ENCODE results near the gene CD247. TPM values are rescaled to one million over a fixed set of nuclear protein-coding genes. Genes with fewer than 3 reads are reported as not detected.

The CD247 gene
- total and polyA plus RNA-seq, 2 experiments from 2014 or later, result not detected

GRCh38 chr1:167471568-167471967, 46.8 kb downstream of the CD247 start:
- Histone ChIP-seq H3K9me2 (ENCODE audit: insufficient read depth) (no peaks in the 10 kb centered on the region), H3K9ac (no peak overlapping the region), H3F3A (ENCODE audit: insufficient read depth) (no peaks in the 10 kb centered on the region), H3K36me3 (ENCODE audit: low read depth) (no peaks in the 10 kb centered on the region), H3K4me2 (ENCODE audit: unreplicated experiment) (no peak overlapping the region), H3K9me3 (ENCODE audit: low read depth) (no peaks in the 10 kb centered on the region), H3K27ac (no peak overlapping the region), H4K20me1 (ENCODE audit: insufficient read depth) (no peaks in the 10 kb centered on the region), H3K79me2 (ENCODE audit: insufficient read depth) (no peaks in the 10 kb centered on the region), H3K4me1 (ENCODE audit: insufficient read depth) (no peaks in the 10 kb centered on the region), H3K27me3 (replicated peaks; ENCODE audit: insufficient read depth) (peaks cover 10% of the 10 kb centered on the region), H3K4me3 (no peak overlapping the region), H2AFZ (no peak overlapping the region)
- TF ChIP-seq EZH2phosphoT487 (IDR thresholded peaks at IDR 0.05; ENCODE audit: insufficient read depth, low read depth), result no peak
- no peak for TF ChIP-seq EZH2 (IDR thresholded peaks at IDR 0.05; ENCODE audit: insufficient read depth, poor library complexity, severe bottlenecking)
- in situ Hi-C loops (cut with MboI), result no loop called here
- DNase-seq, result no peak
- 45 to 49% methylated on average over 5 of the region's 5 CpGs for WGBS, 2 experiments (ENCODE audit: low coverage in 1 of 2, low lambda C conversion rate in 2 of 2, missing lambda C conversion rate in 2 of 2)

GRCh38 chr1:167469280-167469965, 48.9 kb downstream of the CD247 start:
- H3F3A ChIP-seq (ENCODE audit: insufficient read depth), result no peaks in the 10 kb centered on the region
- H3K4me3 ChIP-seq, result no peak overlapping the region
- H3K9me3 ChIP-seq (ENCODE audit: low read depth), result no peaks in the 10 kb centered on the region
- no peaks in the 10 kb centered on the region for H4K20me1 ChIP-seq (ENCODE audit: insufficient read depth)
- TF ChIP-seq EZH2 (IDR thresholded peaks at IDR 0.05; ENCODE audit: insufficient read depth, poor library complexity, severe bottlenecking), result no peak
- TF ChIP-seq EZH2phosphoT487 (IDR thresholded peaks at IDR 0.05; ENCODE audit: insufficient read depth, low read depth), result no peak
- no peak for DNase-seq
- 51% methylated on average over 7 of the region's 7 CpGs for WGBS, 2 experiments (ENCODE audit: low coverage in 1 of 2, low lambda C conversion rate in 2 of 2, missing lambda C conversion rate in 2 of 2)
- no peaks in the 10 kb centered on the region for H3K36me3 ChIP-seq (ENCODE audit: low read depth)
- H3K27me3 ChIP-seq (replicated peaks; ENCODE audit: insufficient read depth), result peaks cover 10% of the 10 kb centered on the region
- H3K4me1 ChIP-seq (ENCODE audit: insufficient read depth), result no peaks in the 10 kb centered on the region
- in situ Hi-C loops (cut with MboI), result no loop called here
- no peak overlapping the region for H3K27ac ChIP-seq
- H3K4me2 ChIP-seq (ENCODE audit: unreplicated experiment), result no peak overlapping the region
- H2AFZ ChIP-seq, result no peak overlapping the region
- no peak overlapping the region for H3K9ac ChIP-seq
- H3K9me2 ChIP-seq (ENCODE audit: insufficient read depth), result no peaks in the 10 kb centered on the region
- no peaks in the 10 kb centered on the region for H3K79me2 ChIP-seq (ENCODE audit: insufficient read depth)

- in situ Hi-C loops (cut with MboI), result no loop called here
- H3K9me2 ChIP-seq (ENCODE audit: insufficient read depth), result no peaks in the 10 kb centered on the region
- H3K4me2 ChIP-seq (ENCODE audit: unreplicated experiment), result no peak overlapping the region
- no peaks in the 10 kb centered on the region for H3K9me3 ChIP-seq (ENCODE audit: low read depth)
- DNase-seq, result no peak
- no peak overlapping the region for H3K27ac ChIP-seq
- H2AFZ ChIP-seq, result no peak overlapping the region
- peaks cover 18% of the 10 kb centered on the region for H3K27me3 ChIP-seq (replicated peaks; ENCODE audit: insufficient read depth)
- no peaks in the 10 kb centered on the region for H4K20me1 ChIP-seq (ENCODE audit: insufficient read depth)
- TF ChIP-seq EZH2phosphoT487 (IDR thresholded peaks at IDR 0.05; ENCODE audit: insufficient read depth, low read depth) (no peak), EZH2 (IDR thresholded peaks at IDR 0.05; ENCODE audit: insufficient read depth, poor library complexity, severe bottlenecking) (no peak)
- H3F3A ChIP-seq (ENCODE audit: insufficient read depth), result no peaks in the 10 kb centered on the region
- no peak overlapping the region for H3K9ac ChIP-seq
- H3K4me1 ChIP-seq (ENCODE audit: insufficient read depth), result no peaks in the 10 kb centered on the region
- WGBS, 2 experiments (ENCODE audit: low coverage in 1 of 2, low lambda C conversion rate in 2 of 2, missing lambda C conversion rate in 2 of 2), result 54 to 62% methylated on average over 9 of the region's 9 CpGs
- H3K36me3 ChIP-seq (ENCODE audit: low read depth), result no peaks in the 10 kb centered on the region
- H3K79me2 ChIP-seq (ENCODE audit: insufficient read depth), result no peaks in the 10 kb centered on the region
- no peak overlapping the region for H3K4me3 ChIP-seq
Observed at GRCh38 chr1:167467752-167468151, 50.6 kb downstream of the CD247 start.

GRCh38 chr1:167467126-167467710, 51.1 kb downstream of the CD247 start:
- TF ChIP-seq EZH2phosphoT487 (IDR thresholded peaks at IDR 0.05; ENCODE audit: insufficient read depth, low read depth) (no peak), EZH2 (IDR thresholded peaks at IDR 0.05; ENCODE audit: insufficient read depth, poor library complexity, severe bottlenecking) (no peak)
- peaks cover 18% of the 10 kb centered on the region for H3K27me3 ChIP-seq (replicated peaks; ENCODE audit: insufficient read depth)
- no peak overlapping the region for H3K9ac ChIP-seq
- no peaks in the 10 kb centered on the region for H3K36me3 ChIP-seq (ENCODE audit: low read depth)
- H3K27ac ChIP-seq, result no peak overlapping the region
- DNase-seq, result no peak
- no peaks in the 10 kb centered on the region for H3K79me2 ChIP-seq (ENCODE audit: insufficient read depth)
- H3K9me3 ChIP-seq (ENCODE audit: low read depth), result no peaks in the 10 kb centered on the region
- in situ Hi-C loops (cut with MboI), result no loop called here
- no peaks in the 10 kb centered on the region for H3F3A ChIP-seq (ENCODE audit: insufficient read depth)
- no peaks in the 10 kb centered on the region for H4K20me1 ChIP-seq (ENCODE audit: insufficient read depth)
- no peaks in the 10 kb centered on the region for H3K4me1 ChIP-seq (ENCODE audit: insufficient read depth)
- 75 to 77% methylated on average over 15 of the region's 15 CpGs for WGBS, 2 experiments (ENCODE audit: low coverage in 1 of 2, low lambda C conversion rate in 2 of 2, missing lambda C conversion rate in 2 of 2)
- H3K4me3 ChIP-seq, result no peak overlapping the region
- no peak overlapping the region for H3K4me2 ChIP-seq (ENCODE audit: unreplicated experiment)
- no peaks in the 10 kb centered on the region for H3K9me2 ChIP-seq (ENCODE audit: insufficient read depth)
- H2AFZ ChIP-seq, result no peak overlapping the region

Data from GM23248 (cell line).